ENCODE measurements around the gene ZNF175.

The ZNF175 gene

GRCh38 chr19:51550848-51551672 is 20.0 kb upstream of the ZNF175 start:
- Histone ChIP-seq H3K27me3 (ENCODE audit: control insufficient read depth, insufficient read depth, low read length) (peaks cover 30% of the 10 kb centered on the region), H3K4me3 (ENCODE audit: low read depth, low read length) (no peak overlapping the region), H3K9me3 (ENCODE audit: control insufficient read depth, insufficient read depth, low read depth, low read length) (no peaks in the 10 kb centered on the region), H3K27ac (ENCODE audit: low read depth, low read length) (no peak overlapping the region), H3K36me3 (ENCODE audit: control insufficient read depth, insufficient read depth, low read length) (no peaks in the 10 kb centered on the region), H3K4me1 (ENCODE audit: control insufficient read depth, insufficient read depth, low read length) (no peaks in the 10 kb centered on the region; the same call in 1 of the 2 replicates), H3K9ac (ENCODE audit: low read length) (no peak overlapping the region)

- no peak overlapping the region for H3K27ac ChIP-seq (ENCODE audit: low read depth, low read length)
- no peak overlapping the region for H3K9ac ChIP-seq (ENCODE audit: low read length)
- peaks cover 32% of the 10 kb centered on the region for H3K27me3 ChIP-seq (ENCODE audit: control insufficient read depth, insufficient read depth, low read length)
- no peaks in the 10 kb centered on the region for H3K9me3 ChIP-seq (ENCODE audit: control insufficient read depth, insufficient read depth, low read depth, low read length)
- H3K4me1 ChIP-seq (ENCODE audit: control insufficient read depth, insufficient read depth, low read length): no peaks in the 10 kb centered on the region; the same call in 1 of the 2 replicates
- H3K4me3 ChIP-seq (ENCODE audit: low read depth, low read length): no peak overlapping the region
- no peaks in the 10 kb centered on the region for H3K36me3 ChIP-seq (ENCODE audit: control insufficient read depth, insufficient read depth, low read length)
These were observed 19.2 kb upstream of the ZNF175 start for GRCh38 chr19:51551673-51552432.

- no peak overlapping the region for H3K9ac ChIP-seq (ENCODE audit: low read length)
- H3K27me3 ChIP-seq (ENCODE audit: control insufficient read depth, insufficient read depth, low read length): peaks cover 29% of the 10 kb centered on the region
- no peak overlapping the region for H3K27ac ChIP-seq (ENCODE audit: low read depth, low read length)
- no peaks in the 10 kb centered on the region; the same call in 1 of the 2 replicates for H3K4me1 ChIP-seq (ENCODE audit: control insufficient read depth, insufficient read depth, low read length)
- no peaks in the 10 kb centered on the region for H3K9me3 ChIP-seq (ENCODE audit: control insufficient read depth, insufficient read depth, low read depth, low read length)
- no peaks in the 10 kb centered on the region for H3K36me3 ChIP-seq (ENCODE audit: control insufficient read depth, insufficient read depth, low read length)
- no peak overlapping the region for H3K4me3 ChIP-seq (ENCODE audit: low read depth, low read length)
These were observed 18.5 kb upstream of the ZNF175 start for GRCh38 chr19:51552608-51552995.

GRCh38 chr19:51552996-51553725 is 17.9 kb upstream of the ZNF175 start:
- H3K4me3 ChIP-seq (ENCODE audit: low read depth, low read length): no peak overlapping the region
- H3K4me1 ChIP-seq (ENCODE audit: control insufficient read depth, insufficient read depth, low read length): no peaks in the 10 kb centered on the region; the same call in 1 of the 2 replicates
- H3K36me3 ChIP-seq (ENCODE audit: control insufficient read depth, insufficient read depth, low read length): no peaks in the 10 kb centered on the region
- H3K27ac ChIP-seq (ENCODE audit: low read depth, low read length): no peak overlapping the region
- H3K9me3 ChIP-seq (ENCODE audit: control insufficient read depth, insufficient read depth, low read depth, low read length): no peaks in the 10 kb centered on the region
- peaks cover 32% of the 10 kb centered on the region for H3K27me3 ChIP-seq (ENCODE audit: control insufficient read depth, insufficient read depth, low read length)
- no peak overlapping the region for H3K9ac ChIP-seq (ENCODE audit: low read length)

- Histone ChIP-seq H3K27ac (ENCODE audit: low read depth, low read length) (no peak overlapping the region), H3K9ac (ENCODE audit: low read length) (no peak overlapping the region), H3K4me3 (ENCODE audit: low read depth, low read length) (no peak overlapping the region), H3K4me1 (ENCODE audit: control insufficient read depth, insufficient read depth, low read length) (no peaks in the 10 kb centered on the region), H3K36me3 (ENCODE audit: control insufficient read depth, insufficient read depth, low read length) (no peaks in the 10 kb centered on the region), H3K27me3 (ENCODE audit: control insufficient read depth, insufficient read depth, low read length) (peaks cover 44% of the 10 kb centered on the region), H3K9me3 (ENCODE audit: control insufficient read depth, insufficient read depth, low read depth, low read length) (no peaks in the 10 kb centered on the region)
These were observed 11.8 kb upstream of the ZNF175 start for GRCh38 chr19:51559240-51559639.

- Histone ChIP-seq H3K27me3 (ENCODE audit: control insufficient read depth, insufficient read depth, low read length) (peaks cover 54% of the 10 kb centered on the region), H3K4me3 (ENCODE audit: low read depth, low read length) (no peak overlapping the region), H3K9ac (ENCODE audit: low read length) (no peak overlapping the region), H3K4me1 (ENCODE audit: control insufficient read depth, insufficient read depth, low read length) (no peaks in the 10 kb centered on the region), H3K27ac (ENCODE audit: low read depth, low read length) (no peak overlapping the region), H3K36me3 (ENCODE audit: control insufficient read depth, insufficient read depth, low read length) (no peaks in the 10 kb centered on the region), H3K9me3 (ENCODE audit: control insufficient read depth, insufficient read depth, low read depth, low read length) (no peaks in the 10 kb centered on the region)
These were observed 10.7 kb upstream of the ZNF175 start for GRCh38 chr19:51560339-51560738.

GRCh38 chr19:51564791-51565190 is 6.3 kb upstream of the ZNF175 start:
- no peak overlapping the region for H3K9ac ChIP-seq (ENCODE audit: low read length)
- H3K27ac ChIP-seq (ENCODE audit: low read depth, low read length): no peak overlapping the region

GRCh38 chr19:51565583-51565982 is 5.5 kb upstream of the ZNF175 start:
- Histone ChIP-seq H3K4me3 (ENCODE audit: low read depth, low read length) (no peak overlapping the region), H3K27ac (ENCODE audit: low read depth, low read length) (no peak overlapping the region)

More at GRCh38 chr19:51564791-51565190, 6.3 kb upstream of the ZNF175 start:
- H3K4me1 ChIP-seq (ENCODE audit: control insufficient read depth, insufficient read depth, low read length): no peaks in the 10 kb centered on the region
- peaks cover 75% of the 10 kb centered on the region for H3K27me3 ChIP-seq (ENCODE audit: control insufficient read depth, insufficient read depth, low read length)
- no peak overlapping the region for H3K4me3 ChIP-seq (ENCODE audit: low read depth, low read length)
- no peaks in the 10 kb centered on the region for H3K36me3 ChIP-seq (ENCODE audit: control insufficient read depth, insufficient read depth, low read length)
- no peaks in the 10 kb centered on the region for H3K9me3 ChIP-seq (ENCODE audit: control insufficient read depth, insufficient read depth, low read depth, low read length)

GRCh38 chr19:51566489-51567100 is 4.5 kb upstream of the ZNF175 start:
- Histone ChIP-seq H3K27me3 (ENCODE audit: control insufficient read depth, insufficient read depth, low read length) (peaks cover 61% of the 10 kb centered on the region), H3K27ac (ENCODE audit: low read depth, low read length) (no peak overlapping the region), H3K9ac (ENCODE audit: low read length) (no peak overlapping the region), H3K4me3 (ENCODE audit: low read depth, low read length) (no peak overlapping the region), H3K4me1 (ENCODE audit: control insufficient read depth, insufficient read depth, low read length) (0 out of 2 replicates have a peak, but pooled peaks cover 1% of the 10 kb centered on the region), H3K9me3 (ENCODE audit: control insufficient read depth, insufficient read depth, low read depth, low read length) (no peaks in the 10 kb centered on the region), H3K36me3 (ENCODE audit: control insufficient read depth, insufficient read depth, low read length) (no peaks in the 10 kb centered on the region)

More at GRCh38 chr19:51565583-51565982, 5.5 kb upstream of the ZNF175 start:
- peaks cover 67% of the 10 kb centered on the region for H3K27me3 ChIP-seq (ENCODE audit: control insufficient read depth, insufficient read depth, low read length)
- no peaks in the 10 kb centered on the region for H3K9me3 ChIP-seq (ENCODE audit: control insufficient read depth, insufficient read depth, low read depth, low read length)
- no peak overlapping the region for H3K9ac ChIP-seq (ENCODE audit: low read length)
- H3K4me1 ChIP-seq (ENCODE audit: control insufficient read depth, insufficient read depth, low read length): no peaks in the 10 kb centered on the region
- H3K36me3 ChIP-seq (ENCODE audit: control insufficient read depth, insufficient read depth, low read length): no peaks in the 10 kb centered on the region

- H3K4me1 ChIP-seq (ENCODE audit: control insufficient read depth, insufficient read depth, low read length): 0 out of 2 replicates have a peak, but pooled peaks cover 3% of the 10 kb centered on the region
- H3K4me3 ChIP-seq (ENCODE audit: low read depth, low read length): no peak overlapping the region
- H3K36me3 ChIP-seq (ENCODE audit: control insufficient read depth, insufficient read depth, low read length): no peaks in the 10 kb centered on the region
- no peaks in the 10 kb centered on the region for H3K9me3 ChIP-seq (ENCODE audit: control insufficient read depth, insufficient read depth, low read depth, low read length)
- no peak overlapping the region for H3K9ac ChIP-seq (ENCODE audit: low read length)
- no peak overlapping the region for H3K27ac ChIP-seq (ENCODE audit: low read depth, low read length)
- peaks cover 59% of the 10 kb centered on the region for H3K27me3 ChIP-seq (ENCODE audit: control insufficient read depth, insufficient read depth, low read length)
These were observed 3.5 kb upstream of the ZNF175 start for GRCh38 chr19:51567583-51567982.

Data from HUES6 (cell line).